ENCODE measurements around the gene RFFL.
"Not testable (repeated sequence)": the region's sequence is repeated elsewhere in the genome, so short reads cannot be mapped to it uniquely, and the experiment has no call there.

The RFFL gene

GRCh38 chr17:35063514-35064223 lies at the start of gene RFFL:
Gene RFFL (minus strand): TSS chr17:35063707. CDS start chr17:35026553, 37,154 bp downstream.
- peak; percentile 98 for DNase-seq (ENCODE audit: low read depth, low spot score)
- TF ChIP-seq CTCF (IDR thresholded peaks at IDR 0.05; ENCODE audit: low read depth, low read length), result no peak
- in situ Hi-C loops (cut with HindIII; ENCODE audit: low sequenced_read_pairs), result no loop called here
- no peak within 1 kb of the TSS for H3K4me3 ChIP-seq (ENCODE audit: low read depth, low read length)

GRCh38 chr17:35110791-35111190 lies 47.3 kb upstream of the RFFL start:
- H3K4me3 ChIP-seq (ENCODE audit: low read depth, low read length); in situ Hi-C loops (cut with HindIII; ENCODE audit: low sequenced_read_pairs); DNase-seq (ENCODE audit: low read depth, low spot score): not testable (repeated sequence)

DNA sequence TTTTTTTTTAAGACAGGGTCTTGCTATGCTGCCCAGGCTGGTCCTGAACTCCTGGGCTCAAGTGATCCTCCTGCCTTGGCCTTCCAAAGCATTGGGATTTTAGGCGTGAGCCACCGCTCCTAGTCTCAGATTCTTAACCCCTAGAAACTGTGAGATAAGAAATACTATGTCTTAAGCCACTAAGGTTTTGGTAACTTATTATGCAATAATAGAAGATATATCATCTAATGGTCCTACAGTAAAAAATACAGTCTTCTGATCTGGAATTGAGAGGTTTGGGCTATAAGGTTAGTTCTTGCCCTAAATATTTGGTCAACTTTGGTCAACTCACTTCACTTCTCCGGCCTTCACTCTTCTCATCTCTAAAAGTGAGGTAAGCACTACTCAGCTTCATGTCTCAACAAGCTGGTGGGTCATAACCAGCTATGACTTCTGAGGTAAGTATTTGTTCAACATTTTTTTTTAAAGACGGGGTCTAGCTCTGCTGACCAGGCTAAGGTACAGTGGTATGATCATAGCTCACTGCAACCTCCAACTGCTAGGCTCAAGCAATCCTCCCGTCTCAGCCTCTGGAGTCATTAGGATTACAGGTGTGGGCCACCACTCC lies 41.4 kb upstream of the RFFL start:
- in situ Hi-C loops (cut with HindIII; ENCODE audit: low sequenced_read_pairs), result no loop called here
- TF ChIP-seq CTCF (IDR thresholded peaks at IDR 0.05; ENCODE audit: low read depth, low read length), result no peak
- DNase-seq (ENCODE audit: low read depth, low spot score), result no peak
- H3K4me3 ChIP-seq (ENCODE audit: low read depth, low read length), result no peak overlapping the region

DNA sequence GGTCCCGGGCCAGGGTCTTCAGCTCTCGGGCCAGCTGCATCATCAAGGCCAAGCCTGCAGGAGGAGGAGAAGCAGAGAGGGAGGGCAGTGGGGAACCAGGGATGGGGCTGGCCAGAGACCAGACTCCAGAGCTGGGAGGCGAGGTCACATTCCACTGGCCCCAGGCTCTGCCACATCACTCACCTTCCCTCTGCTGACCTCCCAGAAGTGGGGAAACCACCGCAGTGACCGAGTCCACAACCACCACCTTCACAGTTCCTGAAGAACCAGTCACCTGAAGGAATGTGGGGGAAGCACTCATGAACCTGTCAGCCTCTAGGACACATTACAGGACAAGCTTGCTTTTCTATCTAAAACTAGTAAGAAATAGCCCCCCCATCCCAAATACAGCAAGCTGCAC lies 39.8 kb upstream of the RFFL start:
- H3K4me3 ChIP-seq (ENCODE audit: low read depth, low read length), result no peak overlapping the region
- in situ Hi-C loops (cut with HindIII; ENCODE audit: low sequenced_read_pairs), result no loop called here
- no peak for TF ChIP-seq CTCF (IDR thresholded peaks at IDR 0.05; ENCODE audit: low read depth, low read length)
- no peak for DNase-seq (ENCODE audit: low read depth, low spot score)

- H3K4me3 ChIP-seq (ENCODE audit: low read depth, low read length), result no peak overlapping the region
- in situ Hi-C loops (cut with HindIII; ENCODE audit: low sequenced_read_pairs), result no loop called here
- no peak for TF ChIP-seq CTCF (IDR thresholded peaks at IDR 0.05; ENCODE audit: low read depth, low read length)
- no peak for DNase-seq (ENCODE audit: low read depth, low spot score)
These were observed 38.2 kb upstream of the RFFL start for GRCh38 chr17:35101725-35102124.

DNA sequence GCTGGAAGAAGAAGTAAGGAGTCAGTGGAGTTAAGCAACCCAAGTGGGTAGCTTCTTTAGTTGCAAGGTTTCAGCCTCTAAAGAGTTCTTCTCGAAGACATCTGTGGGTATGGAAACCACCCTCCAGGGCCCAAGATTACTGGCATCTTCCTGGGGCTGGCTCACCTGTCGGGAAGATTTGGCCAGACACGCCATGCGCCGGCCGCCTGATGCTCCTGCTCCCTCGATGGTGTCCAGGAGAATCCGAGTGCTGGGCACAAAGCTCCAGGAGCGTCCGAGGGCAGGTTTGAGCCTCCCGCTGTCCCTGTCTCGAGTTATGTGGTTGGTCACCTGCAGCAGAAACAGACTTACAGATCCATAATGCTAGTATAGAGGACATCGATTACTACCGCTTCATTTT lies 37.5 kb upstream of the RFFL start:
- DNase-seq (ENCODE audit: low read depth, low spot score), result no peak
- no peak overlapping the region for H3K4me3 ChIP-seq (ENCODE audit: low read depth, low read length)
- in situ Hi-C loops (cut with HindIII; ENCODE audit: low sequenced_read_pairs), result no loop called here
- no peak for TF ChIP-seq CTCF (IDR thresholded peaks at IDR 0.05; ENCODE audit: low read depth, low read length)

DNA sequence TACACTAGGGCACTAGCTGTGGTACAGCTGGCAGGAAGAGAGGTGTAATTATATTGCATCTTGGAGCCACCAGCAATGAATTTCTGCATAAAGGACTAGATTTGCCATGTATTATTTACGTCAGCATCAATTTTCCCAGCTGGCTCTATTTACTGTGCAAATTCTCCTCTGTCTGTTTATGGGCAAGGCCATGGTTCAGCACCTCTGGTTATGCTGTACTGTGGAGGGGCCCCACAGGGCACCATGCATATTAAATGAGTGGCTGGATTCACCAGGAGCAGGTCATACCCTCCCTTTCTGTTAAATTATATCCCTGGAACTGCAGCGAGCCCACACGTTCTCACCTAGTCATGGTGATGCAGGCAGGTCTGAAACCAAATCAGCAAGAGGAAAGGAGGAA lies 36.4 kb upstream of the RFFL start:
- no peak for DNase-seq (ENCODE audit: low read depth, low spot score)
- no peak for TF ChIP-seq CTCF (IDR thresholded peaks at IDR 0.05; ENCODE audit: low read depth, low read length)
- in situ Hi-C loops (cut with HindIII; ENCODE audit: low sequenced_read_pairs), result no loop called here
- no peak overlapping the region for H3K4me3 ChIP-seq (ENCODE audit: low read depth, low read length)

All from astrocyte of the spinal cord (primary cell).